ENCODE measurements around the gene LPO.

LPO gene

GRCh38 chr17:58277107-58277801 is 38.9 kb downstream of the LPO start:
- no peak for DNase-seq (ENCODE audit: low read depth in 4 of 4, low spot score in 1 of 4)

- DNase-seq (ENCODE audit: low read depth in 4 of 4, low spot score in 1 of 4), result no peak
Observed at GRCh38 chr17:58277802-58278595, 39.6 kb downstream of the LPO start.

DNA sequence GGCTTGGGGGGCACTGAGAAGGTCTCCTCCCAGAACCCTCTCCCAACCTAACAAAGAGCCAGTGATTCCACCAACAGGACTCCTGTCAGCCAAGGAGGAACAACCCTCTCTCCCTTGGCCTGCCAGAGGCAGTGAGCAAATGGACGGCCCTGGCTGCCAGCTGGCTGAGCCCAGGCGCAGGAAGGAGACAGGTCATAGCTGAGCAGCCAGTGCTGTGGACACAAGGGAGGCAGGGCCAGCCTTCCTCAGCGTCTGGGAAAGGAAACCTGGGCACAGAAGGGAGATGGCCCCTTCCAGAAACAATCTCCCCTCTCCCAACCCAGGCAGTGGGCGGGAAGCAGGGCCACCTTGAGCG is 40.3 kb downstream of the LPO start:
- no peak for DNase-seq (ENCODE audit: low read depth in 4 of 4, low spot score in 1 of 4)

- no peak for DNase-seq (ENCODE audit: low read depth in 4 of 4, low spot score in 1 of 4)
Observed at GRCh38 chr17:58279016-58279711, 40.8 kb downstream of the LPO start.

GRCh38 chr17:58279736-58280479 is 41.5 kb downstream of the LPO start:
- no peak for DNase-seq (ENCODE audit: low read depth in 4 of 4, low spot score in 1 of 4)

DNA sequence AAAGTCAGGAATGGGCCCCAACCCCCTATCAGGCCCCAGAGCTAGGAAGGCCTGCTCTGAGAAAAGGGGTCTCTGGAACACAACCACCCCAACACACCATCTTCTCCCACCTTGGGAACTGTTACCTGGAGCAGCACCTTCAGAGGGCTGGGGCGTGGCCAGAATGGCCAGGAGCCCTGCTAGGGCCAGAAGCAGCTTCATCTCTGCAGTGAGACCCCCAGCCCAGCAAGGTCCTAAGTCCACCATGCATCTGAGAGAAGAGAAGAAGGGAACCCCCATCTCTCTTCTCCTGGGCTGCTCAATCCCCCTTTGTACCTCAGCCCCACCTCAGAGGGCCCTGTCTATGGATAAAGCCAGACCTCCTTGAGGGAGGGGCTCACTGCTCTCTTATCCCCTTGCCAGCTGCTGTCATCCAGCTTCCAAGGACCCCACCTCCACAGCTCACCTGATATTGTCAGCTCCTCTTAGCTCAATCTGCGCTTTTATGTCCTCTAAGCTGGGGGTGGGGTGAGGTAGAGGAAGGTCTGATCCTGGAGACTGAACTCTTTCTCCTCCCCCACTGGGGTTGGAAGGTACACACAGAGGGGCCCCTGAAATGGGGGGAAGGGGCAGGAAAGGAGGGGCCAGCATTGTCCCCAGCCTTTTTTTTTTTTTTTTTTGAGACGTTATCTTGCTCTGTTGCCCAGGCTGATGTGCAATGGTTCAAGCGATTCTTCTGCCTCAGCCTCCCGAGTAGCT is 42.3 kb downstream of the LPO start, which contains the start of gene MPO:
Gene MPO, minus strand, starts transcription at position 456 of the 738 bp plus-strand sequence. Its CDS starts 177 bp downstream, at position 279.
- DNase-seq (ENCODE audit: low read depth in 4 of 4, low spot score in 1 of 4), result no peak

DNA sequence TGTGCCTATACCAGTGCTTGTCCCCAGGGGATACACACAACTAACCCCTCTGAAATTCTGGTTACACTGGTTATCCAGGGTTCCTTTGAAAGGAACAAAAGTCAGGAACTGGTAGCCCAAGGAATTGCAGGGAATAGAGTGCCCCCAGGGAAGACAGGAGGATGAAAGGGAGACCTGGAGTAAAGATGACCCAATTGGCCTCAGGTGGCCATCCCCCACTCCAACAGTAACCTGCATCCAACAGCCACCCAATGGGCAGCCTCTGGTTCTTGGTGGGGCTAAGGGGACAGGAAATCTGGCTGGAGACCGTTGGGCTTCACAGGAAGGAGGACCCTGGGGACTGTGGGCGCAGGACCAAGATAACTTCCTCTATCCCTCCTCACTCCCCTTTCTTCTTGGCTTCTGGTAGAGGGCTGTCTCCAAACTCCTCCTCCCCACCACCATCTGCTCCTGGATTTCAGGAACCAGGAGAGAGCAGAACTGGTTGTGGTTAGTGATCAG is 43.2 kb downstream of the LPO start:
- no peak for DNase-seq (ENCODE audit: low read depth in 4 of 4, low spot score in 1 of 4)

DNA sequence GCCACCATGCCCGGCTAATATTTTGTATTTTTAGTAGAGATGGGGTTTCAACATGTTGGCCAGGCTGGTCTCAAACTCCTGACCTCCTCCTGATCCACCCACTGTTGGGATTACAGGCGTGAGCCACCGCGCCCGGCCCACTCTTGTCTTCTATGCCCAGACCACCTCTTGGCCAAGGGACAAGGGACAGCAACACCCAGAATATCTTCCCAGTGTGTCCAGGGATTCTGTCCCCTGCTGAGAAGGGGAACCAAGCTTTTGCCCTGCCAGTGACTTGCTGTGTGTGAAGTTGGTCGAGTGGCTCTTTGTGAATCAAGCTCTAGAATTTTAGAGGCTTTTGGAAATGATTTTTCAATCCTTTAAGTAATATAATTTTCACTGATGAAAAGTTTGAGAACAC is 44.1 kb downstream of the LPO start:
- DNase-seq (ENCODE audit: low read depth in 4 of 4, low spot score in 1 of 4), result no peak

DNA sequence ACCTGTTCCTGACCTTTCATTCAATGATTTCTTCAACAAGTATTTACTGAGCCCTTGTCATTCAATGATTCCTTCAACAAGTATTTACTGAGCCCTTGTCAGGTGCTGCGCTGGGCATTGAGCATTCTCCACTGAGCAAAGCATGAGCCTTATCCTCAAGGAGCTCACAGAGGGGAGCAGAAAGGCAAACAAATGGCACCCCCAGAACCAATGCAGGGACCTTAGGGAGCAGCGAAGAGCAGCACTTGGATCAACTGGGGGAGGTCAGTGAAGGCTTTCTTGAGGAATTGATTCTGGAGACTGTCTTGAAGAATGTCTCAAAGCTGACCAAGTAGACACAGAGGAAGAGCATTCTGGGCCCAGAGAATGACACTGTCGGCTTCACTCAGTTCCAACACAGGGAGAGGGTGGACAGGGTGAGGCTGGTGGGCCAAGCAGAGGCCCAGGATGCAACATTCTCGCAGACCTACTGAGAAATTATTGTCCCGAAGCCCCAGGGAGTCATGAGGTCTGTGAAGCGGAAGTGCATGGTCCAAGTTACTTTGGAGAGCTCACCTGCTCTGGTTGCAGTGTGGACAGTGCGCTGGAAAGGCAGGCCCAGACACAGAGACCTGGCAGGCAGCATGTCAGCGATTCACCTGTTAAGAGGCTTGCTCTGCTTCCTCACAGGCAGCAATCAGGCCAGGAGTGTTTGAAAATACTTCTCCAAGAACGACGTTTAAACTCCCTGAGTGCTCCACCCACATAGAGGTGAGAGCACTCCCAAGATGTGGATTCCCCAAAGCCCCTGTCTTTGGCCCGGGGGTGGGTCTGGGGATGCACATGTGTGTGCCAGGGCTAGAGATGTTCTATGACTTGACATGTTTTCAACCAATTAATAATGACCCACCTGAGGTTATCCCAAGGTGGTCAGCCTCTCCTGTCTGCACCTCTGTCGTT is 45.6 kb downstream of the LPO start:
- DNase-seq (ENCODE audit: low read depth in 4 of 4, low spot score in 1 of 4), result no peak

DNA sequence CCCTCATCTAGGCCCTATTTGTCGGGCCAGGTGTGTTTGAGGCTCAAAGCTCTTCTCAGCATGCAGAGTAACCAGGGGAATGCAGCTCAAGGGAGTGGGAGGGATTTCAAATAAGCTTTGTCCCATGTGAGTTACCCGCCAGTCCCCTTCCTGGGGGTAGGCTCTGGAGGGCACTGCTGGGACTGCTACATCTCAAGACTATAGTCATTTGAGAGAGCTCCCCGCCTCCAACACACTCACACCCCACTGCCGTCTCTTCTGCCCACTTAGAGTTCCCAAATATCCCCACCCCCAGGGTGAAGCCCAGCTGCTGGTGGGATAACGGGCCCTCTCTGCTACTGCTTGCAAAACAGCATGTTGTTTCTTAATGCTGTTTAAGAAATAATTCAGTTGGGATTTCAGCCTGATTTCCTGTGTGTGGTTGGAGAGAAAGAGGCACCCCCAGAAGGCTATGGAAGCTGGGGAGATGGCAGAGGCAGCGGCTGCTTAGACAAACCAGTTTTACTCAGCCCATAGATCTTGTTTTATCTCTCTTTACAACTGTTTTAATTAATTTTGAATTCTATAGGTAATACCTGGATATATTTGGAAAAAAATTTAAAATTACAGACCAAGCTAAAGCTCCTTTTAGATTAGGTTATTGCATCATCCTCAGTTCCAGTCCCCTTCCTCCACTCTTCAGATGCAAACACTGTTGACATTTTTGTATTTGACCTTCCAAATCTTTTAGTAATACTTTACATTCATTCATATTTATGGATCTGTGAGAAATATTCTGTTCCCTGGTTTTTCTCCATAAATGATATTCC is 46.4 kb downstream of the LPO start:
- DNase-seq (ENCODE audit: low read depth in 4 of 4, low spot score in 1 of 4), result no peak

- no peak for DNase-seq (ENCODE audit: low read depth in 4 of 4, low spot score in 1 of 4)
Observed at GRCh38 chr17:58285422-58285810, 47.0 kb downstream of the LPO start.

- DNase-seq (ENCODE audit: low read depth in 4 of 4, low spot score in 1 of 4), result no peak
Observed at GRCh38 chr17:58289869-58290268, 51.5 kb downstream of the LPO start.

- no peak for DNase-seq (ENCODE audit: low read depth in 4 of 4, low spot score in 1 of 4)
Observed at GRCh38 chr17:58291246-58291645, 52.9 kb downstream of the LPO start.

DNA sequence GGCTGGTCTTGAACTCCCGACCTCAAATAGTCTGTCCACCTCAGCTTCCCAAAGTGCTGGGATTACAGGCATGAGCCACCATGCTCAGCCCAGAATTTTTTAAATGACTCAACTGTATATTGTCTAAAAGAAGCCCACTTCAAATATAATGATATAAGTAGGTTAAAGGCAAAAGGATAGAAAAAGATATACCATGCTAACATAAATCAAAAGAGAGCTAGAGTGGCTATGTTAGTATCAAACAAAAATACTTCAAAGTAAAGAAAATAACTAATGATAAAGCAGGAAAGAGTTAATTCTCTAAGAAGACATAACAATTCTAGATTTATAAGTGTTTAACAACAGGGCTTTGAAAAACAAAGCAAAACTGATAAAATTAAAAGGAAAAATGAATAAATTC is 55.6 kb downstream of the LPO start:
- DNase-seq (ENCODE audit: low read depth in 4 of 4, low spot score in 1 of 4), result no peak

DNA sequence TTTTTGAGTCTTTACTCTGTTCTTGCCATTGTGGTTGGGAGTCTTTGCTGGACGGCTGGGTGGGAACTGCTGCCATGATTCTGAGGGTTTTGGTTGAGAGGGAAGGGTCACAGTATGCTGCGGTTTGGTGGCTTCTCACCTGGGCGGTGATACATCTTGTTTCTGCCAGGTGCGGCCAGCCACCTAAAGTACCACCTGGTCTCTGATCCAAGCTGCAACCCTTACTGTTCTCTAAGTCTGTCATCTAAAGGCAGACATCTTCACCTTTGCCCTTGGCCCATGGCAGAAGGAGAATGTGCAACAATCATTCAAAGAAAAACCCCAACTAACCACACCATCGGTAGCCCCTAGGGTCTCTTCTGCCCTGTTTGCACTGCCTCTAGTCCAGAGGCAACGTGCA is 62.0 kb downstream of the LPO start:
- DNase-seq (ENCODE audit: low read depth in 4 of 4, low spot score in 1 of 4), result no peak

GRCh38 chr17:58301504-58302150 is 63.2 kb downstream of the LPO start:
- DNase-seq (ENCODE audit: low read depth in 4 of 4, low spot score in 1 of 4), result no peak

GRCh38 chr17:58302171-58302918 is 64.0 kb downstream of the LPO start:
- DNase-seq (ENCODE audit: low read depth in 4 of 4, low spot score in 1 of 4), result no peak

Measured in stimulated activated CD4-positive, alpha-beta T cell treated with anti-CD3 and anti-CD28 coated beads, Interleukin-1b, Interleukin-23, amount 100 ng/mL, for 24 hours (primary cell).